ENCODE results near the gene MEGF8.

GRCh38 chr19:42328106-42328505 is 2.7 kb downstream of the MEGF8 start:
- no peak for TF ChIP-seq POLR2A (IDR thresholded peaks at IDR 0.05)
- TF ChIP-seq CTCF (IDR thresholded peaks at IDR 0.05) = no peak
